GM18508 (cell line): ENCODE results near the gene S1PR4.

ENCODE experiments used
- ATAC-seq: cut with Tn5 transposase; IDR thresholded peaks from one replicate; pipeline ENCODE4 v1.9.1; 2021; ENCODE audit warnings: moderate number of reproducible peaks; ENCODE audit not compliant: insufficient read depth, unreplicated experiment

The S1PR4 gene, protein sequence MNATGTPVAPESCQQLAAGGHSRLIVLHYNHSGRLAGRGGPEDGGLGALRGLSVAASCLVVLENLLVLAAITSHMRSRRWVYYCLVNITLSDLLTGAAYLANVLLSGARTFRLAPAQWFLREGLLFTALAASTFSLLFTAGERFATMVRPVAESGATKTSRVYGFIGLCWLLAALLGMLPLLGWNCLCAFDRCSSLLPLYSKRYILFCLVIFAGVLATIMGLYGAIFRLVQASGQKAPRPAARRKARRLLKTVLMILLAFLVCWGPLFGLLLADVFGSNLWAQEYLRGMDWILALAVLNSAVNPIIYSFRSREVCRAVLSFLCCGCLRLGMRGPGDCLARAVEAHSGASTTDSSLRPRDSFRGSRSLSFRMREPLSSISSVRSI

DNA sequence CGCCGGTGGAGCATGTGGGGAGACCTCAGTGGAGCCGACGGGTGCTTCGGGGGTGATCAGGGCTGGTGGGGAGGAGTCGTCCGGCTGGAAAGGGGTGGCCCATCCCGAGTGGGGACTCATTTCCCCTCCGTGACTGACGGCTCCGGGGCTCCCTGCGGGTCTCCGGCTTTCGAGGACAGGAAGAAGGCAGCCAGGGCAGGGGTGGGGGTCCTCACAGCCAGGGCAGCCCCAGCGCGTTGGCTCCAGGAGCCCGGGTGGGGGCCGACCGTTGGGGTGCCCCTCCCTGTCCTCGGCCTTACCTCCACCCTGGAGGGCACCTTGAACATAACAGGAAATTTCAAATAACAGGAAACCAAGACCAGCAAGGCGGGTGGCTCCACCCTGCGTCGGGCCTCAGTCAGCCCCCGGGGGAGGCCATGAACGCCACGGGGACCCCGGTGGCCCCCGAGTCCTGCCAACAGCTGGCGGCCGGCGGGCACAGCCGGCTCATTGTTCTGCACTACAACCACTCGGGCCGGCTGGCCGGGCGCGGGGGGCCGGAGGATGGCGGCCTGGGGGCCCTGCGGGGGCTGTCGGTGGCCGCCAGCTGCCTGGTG lies at the start of gene S1PR4:
Gene S1PR4 (plus strand): TSS at position 393 of the 596 bp plus-strand sequence. CDS start 24 bp downstream, at position 417.
- no peak for ATAC-seq

DNA sequence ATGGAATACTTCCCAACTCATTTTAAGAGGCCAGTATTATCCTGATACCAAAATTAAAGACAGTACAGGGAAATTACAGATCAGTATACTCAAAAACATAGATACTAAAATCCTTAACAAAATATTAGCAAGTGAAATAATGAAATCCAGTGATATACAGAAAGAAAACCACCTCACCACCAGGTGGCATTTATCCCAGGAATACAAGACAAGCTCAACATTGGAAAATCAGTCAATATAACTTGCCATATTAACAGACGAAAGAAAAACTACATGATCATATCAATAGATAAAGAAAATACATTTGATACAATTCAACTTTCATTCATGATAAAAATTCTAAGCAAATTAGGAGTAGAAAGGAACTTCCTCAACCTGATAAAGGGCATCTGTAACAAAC lies 49.5 kb upstream of the S1PR4 start:
- no peak for ATAC-seq

DNA sequence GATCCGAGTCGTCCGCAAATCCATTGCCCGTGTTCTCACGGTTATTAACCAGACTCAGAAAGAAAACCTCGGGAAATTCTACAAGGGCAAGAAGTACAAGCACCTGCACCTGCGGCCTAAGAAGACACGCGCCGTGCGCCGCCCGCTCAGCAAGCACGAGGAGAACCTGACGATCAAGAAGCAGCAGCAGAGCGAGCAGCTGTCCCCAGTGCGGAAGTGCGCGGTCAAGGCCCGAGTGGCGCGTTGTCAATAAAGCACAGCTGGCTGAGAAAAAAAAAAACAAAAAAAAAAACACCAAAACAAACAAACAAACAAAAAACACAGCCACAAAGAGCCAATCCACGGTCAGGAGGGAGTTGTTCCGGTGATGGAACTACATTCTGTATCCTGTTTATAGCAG lies 47.4 kb upstream of the S1PR4 start:
- no peak for ATAC-seq

DNA sequence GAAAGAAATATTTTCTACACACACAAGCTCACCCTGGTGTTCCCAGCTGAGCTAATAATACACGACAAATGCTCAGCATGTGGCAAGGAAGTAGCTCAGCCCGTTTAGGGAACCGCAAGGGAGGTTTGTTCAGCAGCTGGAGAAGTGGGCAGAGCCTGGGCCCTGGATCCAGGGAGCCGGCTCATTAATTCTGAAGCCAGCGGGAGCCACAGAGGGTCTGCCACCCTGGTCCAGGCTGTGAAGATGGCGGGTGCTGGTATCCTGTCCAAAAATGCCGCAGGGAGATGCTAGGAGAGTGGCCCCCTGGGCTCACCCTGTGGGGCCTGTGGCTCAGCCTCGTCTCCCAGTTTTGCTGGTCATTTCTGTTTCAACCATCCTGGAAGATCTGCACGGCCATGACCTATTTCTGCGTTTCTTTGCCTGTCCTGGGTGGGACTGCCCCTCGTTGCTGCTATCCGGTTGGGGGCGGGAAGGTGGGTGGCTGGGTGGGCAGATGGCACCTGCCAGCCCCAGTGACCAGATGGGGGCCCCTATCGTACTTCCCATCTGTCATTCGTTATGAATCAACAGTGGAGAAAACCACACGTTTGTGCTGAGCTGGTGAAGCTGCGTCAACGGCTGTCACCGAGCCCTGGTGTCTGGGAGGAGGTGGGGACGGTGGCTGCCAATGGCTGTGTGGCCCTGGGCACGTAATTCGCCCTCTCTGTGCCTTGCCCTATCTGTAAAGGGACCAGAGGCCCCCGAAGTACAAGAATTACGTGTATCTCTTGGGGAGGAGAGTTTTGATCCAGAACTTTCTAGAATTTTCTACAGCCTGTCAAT lies 45.4 kb upstream of the S1PR4 start:
- ATAC-seq = peak; percentile 42

DNA sequence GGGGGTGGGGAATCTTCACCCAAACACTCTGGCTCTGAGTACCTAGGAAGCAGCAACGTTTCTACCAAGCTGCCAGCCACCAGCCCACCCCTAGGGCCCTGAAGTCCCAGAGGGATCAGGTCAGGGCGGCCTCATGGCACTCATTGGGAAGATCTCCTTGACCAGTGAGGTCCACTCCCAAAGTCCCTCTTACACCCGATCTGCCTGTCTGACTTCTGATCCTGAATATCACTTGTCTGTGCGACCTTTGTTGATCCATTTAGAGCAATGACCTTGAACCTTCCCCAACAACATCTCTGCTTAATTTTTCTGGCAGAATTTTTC lies 44.8 kb upstream of the S1PR4 start:
- no peak for ATAC-seq

DNA sequence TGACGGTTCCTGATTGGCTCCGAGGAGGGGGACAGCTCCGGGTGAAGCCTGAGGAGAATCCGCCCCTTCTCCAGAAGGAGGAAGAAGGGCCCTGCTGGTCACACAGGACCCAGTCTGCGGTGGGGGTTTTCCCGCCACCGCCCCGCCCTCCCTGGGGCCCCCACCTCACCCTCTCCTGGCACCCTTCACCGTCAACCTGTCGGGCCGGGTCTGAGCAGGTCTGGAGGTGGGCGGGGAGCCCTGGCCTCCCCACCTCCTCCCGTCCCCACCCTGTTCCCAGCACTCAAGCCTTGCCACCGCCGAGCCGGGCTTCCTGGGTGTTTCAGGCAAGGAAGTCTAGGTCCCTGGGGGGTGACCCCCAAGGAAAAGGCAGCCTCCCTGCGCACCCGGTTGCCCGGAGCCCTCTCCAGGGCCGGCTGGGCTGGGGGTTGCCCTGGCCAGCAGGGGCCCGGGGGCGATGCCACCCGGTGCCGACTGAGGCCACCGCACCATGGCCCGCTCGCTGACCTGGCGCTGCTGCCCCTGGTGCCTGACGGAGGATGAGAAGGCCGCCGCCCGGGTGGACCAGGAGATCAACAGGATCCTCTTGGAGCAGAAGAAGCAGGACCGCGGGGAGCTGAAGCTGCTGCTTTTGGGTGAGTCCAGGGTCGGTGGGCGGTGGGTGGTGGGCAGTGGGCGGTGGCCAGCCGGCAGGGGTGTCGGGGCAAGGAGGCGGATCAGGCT lies 42.4 kb upstream of the S1PR4 start, which contains the start of gene GNA15:
Gene GNA15 (plus strand): TSS at position 73 of the 723 bp plus-strand sequence. CDS start 418 bp downstream, at position 491.
- ATAC-seq = no peak

DNA sequence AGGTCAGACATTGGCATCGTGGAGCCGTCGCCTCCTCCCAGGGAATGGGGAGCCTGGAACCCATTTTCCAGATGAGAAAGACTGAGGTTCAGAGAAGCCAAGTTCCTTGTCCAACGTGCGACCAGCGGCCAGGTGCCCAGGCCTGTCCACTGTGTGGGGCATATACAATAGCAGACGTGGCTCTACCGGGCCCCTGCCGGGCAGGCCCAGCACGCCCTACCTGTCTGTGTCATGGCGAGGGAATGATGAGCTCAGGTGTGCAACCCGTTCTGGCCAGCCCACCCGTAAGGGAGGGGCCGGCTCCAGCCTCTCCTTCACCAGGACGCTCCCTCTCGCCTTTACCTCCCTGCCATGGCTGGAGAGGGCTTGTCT lies 41.9 kb upstream of the S1PR4 start:
- ATAC-seq = no peak

DNA sequence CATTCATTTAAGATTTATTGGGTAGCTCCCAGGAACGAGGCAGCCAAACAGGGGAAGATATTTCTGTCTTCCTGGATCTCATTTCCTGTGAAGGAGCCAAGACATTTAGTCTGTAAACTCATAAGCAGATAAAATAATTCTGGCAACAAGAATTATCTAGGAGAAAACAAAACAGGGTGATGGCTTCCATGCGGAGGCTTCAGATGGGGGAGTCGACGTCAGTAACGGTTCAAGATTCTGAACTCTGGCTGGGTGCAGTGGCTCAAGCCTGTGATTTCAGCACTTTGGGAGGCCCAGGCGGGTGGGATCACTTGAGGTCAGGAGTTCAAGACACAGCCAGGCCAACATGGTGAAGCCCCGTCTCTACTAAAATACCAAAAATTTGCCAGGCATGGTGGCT lies 41.5 kb upstream of the S1PR4 start:
- ATAC-seq = no peak

DNA sequence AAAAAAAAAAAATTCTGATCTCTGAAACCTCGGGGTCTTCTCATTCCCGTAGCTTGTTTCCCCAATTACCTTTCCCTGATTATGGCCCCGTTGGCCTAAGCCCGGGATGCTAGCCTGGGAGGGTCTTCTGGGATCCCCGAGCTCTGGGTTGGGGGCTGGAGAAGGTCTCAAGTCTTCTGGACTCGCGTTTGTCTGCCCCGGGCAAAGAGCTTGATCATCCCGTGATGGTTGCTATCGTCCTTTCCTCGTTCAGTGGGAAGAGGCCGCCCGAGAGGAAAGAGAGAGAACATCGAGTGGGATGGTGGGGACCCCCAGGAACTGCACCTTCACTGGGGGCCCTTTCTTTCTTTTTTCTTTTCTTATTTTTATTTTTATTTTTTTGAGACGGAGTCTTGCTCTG lies 40.3 kb upstream of the S1PR4 start:
- no peak for ATAC-seq

DNA sequence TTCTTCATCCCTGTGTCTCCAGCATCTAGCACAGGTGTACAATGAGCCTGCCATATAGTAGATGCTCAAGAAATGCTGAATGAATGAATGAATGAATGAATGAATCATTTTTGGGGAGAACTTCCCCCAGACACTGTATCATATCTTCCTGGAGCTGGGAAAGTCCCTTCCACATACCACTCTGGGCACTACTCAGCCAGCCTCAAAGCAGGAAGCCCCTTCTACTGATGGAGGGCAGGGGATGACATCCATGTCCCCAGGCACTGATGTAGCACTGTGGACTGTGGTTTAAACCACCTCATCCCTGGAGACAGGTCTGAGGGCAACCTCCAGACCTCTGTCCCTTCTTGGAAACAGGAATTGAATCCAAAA lies 37.9 kb upstream of the S1PR4 start:
- no peak for ATAC-seq

DNA sequence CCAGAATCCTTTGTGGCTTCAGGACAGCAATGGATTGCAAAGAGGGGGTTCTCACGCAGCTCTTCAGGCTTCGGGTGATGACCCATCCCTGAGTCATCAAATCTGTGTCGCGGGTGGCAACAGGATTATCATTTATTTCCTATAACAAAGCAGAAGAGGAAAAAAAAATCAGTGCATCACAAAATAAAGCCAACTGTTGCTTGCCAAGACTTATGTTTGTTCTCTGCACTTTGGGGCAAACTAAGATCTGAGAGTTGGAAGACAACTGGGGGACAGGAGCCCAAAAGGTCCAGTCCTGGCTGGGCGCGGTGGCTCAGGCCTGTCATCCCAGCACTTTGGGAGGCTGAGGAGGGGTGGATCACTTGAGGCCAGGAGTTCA lies 36.3 kb upstream of the S1PR4 start:
- no peak for ATAC-seq

DNA sequence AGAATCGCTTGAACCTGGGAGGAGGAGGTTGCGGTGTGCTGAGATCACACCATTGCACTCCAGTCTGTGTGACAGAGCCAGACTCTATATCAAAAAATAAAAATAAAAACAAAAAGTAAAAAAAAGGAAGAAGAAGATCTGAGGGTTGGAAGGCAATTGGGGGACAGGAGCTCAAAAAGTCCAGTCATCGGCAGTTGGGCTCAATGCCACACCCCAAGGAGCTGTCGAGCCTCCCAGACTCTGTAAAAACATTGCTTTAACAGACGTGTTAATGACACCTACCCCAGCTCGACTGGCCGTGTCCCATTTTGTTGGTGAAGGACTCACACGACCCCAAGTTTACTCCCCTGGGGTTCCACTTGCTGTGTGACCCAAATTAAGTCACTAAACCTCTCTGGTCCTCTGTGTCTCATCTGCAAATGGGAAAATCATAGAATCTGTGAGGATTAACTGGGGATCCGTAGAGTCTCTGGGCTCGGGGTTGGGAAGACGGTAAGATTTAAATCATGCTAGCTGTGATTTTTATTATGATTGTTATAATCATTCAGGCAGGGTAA lies 35.7 kb upstream of the S1PR4 start:
- no peak for ATAC-seq

DNA sequence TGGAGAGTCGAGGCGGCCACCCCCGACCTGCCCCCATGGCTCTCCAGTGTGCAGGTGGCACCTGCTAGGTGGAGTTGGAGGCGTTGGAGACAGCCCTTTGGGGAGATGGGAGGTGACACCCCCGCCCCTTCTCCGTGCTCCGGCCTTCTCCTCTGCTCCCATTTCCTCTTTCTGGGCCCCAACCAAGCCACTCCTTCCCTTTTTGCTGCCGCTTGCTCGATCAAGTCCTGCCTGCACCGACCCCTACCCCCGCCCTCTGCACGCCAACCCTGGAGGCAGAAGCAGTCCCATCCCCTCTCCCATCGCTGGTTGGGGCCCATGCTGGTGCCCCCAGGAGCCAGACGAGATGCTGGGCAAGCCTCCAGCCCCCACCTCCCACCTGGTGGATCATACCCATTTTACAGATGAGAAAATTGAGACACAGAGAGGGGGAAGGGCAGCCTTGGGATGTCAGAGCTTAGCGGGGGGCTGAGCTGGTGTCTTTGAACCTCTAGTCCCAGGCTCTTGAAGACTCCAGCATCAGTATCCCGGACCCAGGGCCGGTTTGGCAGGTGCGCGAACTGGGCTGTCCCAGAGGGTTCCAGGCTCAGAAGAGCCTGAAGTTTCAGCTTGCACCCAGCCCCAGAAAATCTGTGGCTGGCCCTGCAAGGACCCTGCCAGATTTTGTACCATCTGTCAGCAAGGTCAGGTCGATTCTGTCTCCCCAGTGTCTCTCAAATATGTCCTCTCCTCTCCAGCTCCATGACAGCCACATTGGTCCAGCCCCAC lies 32.5 kb upstream of the S1PR4 start:
- ATAC-seq = no peak

DNA sequence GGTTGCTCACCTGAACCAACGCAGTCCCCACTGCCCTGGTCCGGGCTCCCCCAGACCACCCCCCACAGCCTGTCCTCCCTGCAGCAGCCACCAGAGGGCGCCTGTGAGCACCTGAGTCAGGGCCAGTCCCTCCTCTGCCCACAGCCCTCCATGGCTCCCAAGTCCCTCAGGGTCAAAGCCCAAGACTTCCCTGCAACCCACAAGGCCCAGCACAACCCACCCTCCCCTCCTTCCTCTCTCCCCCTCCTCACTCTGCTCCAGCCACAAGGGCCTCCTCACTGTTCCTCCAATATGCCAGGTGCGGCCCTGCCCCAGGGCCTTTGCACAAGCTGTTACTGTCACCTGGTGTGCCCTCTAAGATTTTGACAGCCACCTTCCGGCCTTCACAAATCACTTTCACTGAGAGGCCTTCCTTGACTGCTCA lies 31.9 kb upstream of the S1PR4 start:
- ATAC-seq = no peak

DNA sequence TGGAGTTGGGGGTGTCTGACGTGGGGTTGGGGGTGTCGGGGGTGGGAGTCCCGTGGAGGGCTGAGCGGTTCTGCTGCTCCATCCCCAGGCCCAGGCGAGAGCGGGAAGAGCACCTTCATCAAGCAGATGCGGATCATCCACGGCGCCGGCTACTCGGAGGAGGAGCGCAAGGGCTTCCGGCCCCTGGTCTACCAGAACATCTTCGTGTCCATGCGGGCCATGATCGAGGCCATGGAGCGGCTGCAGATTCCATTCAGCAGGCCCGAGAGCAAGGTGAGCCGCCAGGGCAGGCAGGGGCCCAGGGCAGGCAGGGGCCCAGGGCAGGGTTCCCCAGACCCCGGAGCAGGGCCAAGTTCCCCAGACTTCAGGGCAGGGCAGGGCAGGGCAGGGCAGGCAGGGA lies 30.1 kb upstream of the S1PR4 start:
- no peak for ATAC-seq

DNA sequence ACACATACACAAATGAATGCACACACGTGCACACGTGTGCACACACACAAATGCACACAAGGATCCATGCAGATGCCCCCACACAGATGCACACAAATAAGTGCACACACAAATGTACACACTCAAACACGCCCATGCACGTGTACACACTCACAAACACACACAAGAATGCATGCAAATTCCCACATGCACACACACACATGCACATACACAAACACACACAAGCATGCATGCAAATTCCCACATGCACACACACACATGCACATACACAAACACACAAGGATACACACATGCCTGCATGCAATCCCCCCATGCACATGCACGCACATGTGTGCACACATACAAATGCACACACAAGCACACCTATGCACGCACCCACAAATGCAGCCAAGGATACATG lies 29.5 kb upstream of the S1PR4 start:
- no peak for ATAC-seq

DNA sequence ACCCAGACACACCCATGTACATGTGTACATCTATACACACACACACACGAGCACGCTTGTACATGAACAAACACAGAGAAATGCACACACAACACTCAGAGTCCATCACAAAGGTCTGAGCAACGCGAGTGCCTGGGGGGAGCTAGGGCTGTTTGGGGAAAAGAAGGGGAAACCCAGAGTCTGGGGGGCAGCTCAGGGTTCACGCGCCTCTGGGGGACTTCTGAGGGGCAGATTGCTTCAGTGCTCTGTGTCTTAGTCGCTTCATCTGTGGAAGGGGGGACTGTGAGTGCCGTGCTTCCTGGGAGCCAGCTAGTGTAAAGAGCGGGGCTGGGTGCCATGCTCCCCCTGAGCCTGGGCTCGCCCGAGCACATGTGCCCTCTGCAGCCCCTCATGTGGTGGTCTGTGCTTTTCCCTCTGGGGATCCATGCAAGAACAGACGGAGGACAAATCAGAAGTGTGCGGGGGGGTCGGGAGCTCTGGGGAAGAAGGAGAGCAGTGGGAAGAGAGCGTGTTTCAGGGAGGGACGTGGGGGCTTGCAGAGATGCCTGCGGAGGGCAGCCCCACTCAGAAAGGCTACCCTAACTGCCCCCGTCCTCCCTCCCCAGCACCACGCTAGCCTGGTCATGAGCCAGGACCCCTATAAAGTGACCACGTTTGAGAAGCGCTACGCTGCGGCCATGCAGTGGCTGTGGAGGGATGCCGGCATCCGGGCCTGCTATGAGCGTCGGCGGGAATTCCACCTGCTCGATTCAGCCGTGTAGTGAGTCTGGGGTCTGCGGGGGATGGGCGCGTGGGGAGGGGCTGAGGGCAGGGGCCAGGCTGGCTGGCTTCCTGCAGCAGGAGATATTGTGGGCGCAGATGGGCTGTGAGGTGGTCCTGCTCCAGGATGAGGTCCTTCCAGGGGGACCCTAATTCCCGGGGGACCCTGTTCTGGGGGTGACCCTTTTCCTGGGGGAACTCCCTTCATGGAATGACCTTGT lies 28.8 kb upstream of the S1PR4 start:
- ATAC-seq = no peak

DNA sequence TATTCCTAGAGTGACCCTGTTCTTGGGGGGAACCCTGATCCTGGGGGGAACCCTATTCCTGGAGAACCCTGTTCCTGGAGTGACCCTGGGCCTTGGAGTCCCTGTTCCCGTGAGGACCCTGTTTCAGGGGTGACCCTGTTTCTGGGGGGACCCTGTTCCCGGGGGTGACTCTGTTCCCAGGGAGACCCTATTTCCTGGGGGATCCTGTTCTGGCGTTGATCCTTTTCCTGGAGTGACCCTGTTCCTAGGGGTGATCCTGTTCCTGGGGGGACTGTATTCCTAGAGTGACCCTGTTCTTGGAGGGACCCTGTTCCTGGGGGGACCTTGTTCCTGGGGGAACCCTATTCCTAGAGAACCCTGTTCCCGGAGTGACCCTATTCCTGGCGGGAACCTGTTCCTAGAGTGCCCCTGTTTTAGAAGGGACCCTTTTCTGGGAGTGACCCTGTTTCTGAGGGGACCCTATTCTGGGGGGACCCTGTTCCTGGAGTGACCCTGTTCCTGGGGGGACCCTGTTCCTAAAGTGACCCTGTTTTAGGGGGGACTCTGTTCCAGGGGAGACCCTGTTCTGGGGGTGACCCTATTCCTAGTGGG lies 27.7 kb upstream of the S1PR4 start:
- no peak for ATAC-seq
